GM21447 (cell line): ENCODE data around the gene IGSF3.
"Not testable (repeated sequence)": the region's sequence is repeated elsewhere in the genome, so short reads cannot be mapped to it uniquely, and the experiment has no call there.

ENCODE experiments used
- ATAC-seq: cut with Tn5 transposase; IDR thresholded peaks from one replicate; pipeline ENCODE4 v1.9.1; 2021; ENCODE audit not compliant: unreplicated experiment

The IGSF3 gene

DNA sequence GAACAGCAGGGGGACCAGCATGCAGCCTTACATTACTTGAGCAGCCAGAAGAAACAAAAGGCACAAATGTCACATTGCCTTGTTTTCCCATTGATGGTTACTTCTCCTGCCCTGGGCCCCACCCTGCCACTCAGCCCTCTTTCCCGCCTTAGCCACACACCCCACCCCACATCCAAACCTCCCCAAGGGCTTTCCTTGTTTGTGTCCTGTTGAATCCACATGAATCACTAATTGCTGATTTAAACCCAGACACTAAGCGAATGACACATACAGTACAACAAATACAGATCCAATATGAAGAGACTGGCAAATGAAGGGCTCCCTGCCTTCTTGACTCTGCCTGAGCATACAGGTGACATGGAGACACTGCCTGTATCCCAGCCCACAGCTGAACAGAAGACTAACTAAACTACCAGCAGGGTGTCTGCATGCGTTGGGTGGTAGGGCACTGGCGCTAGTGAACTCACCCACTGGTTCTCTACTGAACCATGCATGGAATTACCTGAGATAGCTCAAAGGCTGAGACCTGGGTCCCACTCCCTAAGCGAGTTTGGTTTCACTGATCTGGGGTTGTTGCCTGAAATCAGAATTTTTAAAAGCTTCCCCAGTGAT is 3.1 kb downstream of the IGSF3 start:
- no peak for ATAC-seq

DNA sequence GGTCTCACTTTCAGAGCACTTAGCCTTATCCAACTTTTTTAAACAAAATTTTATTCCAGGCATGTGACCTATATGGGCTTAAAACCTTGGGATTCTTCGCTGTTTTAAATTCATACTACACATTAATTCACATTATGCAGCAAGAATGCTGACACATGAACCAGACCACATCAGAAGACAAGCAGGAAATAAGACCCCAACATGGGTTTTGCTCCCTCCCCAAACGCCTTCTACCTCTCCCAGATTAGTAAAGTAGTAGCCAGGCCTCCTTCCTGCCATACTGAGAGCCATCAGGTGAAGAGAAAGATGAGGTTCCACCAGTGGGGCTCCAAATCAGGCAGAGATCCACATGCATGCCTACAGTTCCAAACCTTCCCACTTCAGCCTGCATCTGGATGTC is 3.7 kb downstream of the IGSF3 start:
- no peak for ATAC-seq

DNA sequence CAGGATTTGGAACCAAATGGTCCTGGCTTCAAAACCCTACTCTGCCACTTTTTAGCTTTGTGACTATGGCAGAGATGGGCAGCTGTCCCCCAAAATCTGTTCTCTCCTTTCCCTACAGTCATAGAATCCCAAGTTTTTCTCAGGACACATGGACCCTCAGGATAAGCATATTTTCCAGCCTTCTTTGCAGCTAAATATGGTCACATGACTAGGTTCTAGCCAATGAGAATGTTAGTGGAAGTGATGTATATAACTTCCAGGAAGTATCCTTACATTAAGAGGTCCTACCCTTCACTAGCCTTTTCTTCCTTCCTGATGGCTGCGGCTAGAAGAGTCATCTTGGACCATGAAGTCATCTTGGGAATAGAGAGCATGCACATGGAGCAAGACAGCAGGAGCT is 5.9 kb downstream of the IGSF3 start:
- no peak for ATAC-seq

DNA sequence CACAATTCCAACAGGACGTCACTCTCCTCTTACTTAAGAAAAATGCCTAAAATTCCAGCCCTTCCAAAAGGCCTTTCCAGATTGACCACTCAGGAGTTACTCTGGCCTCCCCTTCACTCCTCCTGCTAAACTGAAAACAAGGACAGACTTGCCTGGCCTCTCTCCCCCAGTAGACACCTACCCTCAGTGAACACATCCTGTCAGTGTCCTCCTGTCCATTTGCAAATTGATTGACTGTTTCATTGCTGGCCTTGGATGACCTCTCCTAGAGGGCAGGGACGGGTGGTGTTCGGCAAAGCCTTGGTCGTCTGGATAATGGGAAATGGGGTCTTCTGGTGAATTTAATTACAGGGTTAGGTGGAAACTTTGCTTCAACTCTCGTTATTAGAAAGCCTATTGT is 8.9 kb downstream of the IGSF3 start:
- ATAC-seq: not testable (repeated sequence)

DNA sequence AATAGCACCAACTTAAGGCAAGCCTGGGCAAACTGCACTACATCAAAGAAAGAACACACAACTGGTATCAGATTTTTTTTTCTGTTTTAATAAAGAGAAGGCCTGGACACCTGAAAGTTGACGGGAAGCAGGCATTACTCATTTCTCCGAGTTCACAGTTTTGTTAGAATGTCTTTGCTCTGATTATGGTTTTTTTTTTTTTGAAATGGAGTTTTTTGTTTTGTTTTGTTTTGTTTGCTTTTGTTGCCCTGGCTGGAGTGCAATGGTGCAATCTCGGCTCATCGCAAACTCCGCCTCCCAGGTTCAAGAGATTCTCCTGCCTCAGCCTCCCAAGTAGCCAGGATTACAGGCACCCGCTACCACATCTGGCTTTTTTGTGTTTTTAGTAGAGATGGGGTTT is 9.7 kb downstream of the IGSF3 start:
- not testable (repeated sequence) for ATAC-seq

DNA sequence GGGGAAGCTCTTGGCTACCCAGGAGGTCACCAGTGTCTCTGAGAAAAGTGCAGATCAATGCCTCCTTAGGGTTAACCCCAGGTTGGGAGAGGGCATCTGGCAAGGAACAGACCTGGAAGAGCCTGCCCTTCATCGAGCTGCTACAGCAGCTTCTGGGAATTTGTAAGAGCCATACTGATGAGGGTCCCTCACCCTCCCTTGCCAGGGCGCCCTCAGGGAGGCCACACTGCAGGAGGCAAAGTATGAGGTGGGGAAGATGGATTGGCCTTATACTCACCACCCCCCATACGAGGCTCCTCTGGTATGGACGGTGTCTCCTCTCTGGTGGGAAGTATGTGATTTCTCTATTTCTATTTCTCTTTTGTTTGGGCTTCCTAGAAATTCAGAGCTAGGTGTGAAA is 13.2 kb downstream of the IGSF3 start:
- no peak for ATAC-seq

DNA sequence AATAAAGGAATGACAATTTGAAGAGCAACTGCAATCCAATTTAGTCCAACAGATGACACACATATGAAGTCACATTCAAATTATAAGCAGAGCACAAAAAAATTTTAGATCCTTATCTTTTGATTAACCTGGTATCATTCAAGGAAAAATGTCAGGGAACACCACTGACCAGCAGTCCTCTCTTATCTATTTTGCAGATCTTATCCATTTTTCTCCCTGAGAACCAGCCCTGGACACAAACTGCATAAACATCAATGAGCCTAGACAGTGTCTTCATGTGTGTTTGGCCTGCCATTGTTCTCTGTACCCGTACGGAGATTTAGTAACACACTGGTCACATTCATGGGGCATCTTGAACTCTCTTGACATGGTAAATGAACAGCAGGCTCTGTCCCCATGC is 14.9 kb downstream of the IGSF3 start:
- ATAC-seq: not testable (repeated sequence)

DNA sequence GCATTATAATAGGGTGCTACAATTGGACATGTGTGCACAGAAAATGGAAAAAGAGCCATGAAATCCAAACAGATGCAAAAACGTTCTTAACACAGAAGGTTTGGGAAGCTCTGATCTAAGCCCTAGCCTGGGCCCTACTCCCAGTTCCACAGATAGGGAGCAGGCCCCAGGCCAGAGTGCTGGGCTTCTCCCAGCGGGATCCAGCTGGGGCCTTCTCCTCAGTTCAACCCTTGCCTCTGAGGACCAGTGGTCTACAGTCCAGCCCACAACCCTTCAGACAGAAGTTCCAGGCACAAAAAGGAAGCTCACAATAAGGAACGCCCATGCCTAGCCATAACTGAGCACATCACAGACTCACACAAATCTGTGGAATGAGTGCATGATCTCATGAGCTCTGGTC is 16.8 kb downstream of the IGSF3 start:
- ATAC-seq: not testable (repeated sequence)

DNA sequence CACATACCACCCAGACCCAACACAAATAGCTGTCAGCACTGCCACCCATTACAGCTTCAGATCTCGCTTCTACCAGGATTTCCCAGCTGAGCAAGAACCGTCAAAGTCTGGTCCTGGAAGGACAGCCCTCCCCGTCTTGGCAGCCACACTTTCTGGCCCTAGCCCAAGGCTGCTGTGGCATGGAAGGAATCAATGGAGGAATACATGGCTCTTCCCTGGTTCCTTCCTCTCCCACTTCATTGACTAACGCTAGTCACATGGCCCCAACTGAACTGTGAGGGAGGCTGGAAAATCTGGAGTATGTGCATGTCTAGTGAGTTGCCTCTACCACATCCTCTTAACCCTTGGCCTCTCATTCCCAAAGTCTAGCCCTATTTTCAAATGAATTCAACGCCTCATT is 18.5 kb downstream of the IGSF3 start:
- not testable (repeated sequence) for ATAC-seq

DNA sequence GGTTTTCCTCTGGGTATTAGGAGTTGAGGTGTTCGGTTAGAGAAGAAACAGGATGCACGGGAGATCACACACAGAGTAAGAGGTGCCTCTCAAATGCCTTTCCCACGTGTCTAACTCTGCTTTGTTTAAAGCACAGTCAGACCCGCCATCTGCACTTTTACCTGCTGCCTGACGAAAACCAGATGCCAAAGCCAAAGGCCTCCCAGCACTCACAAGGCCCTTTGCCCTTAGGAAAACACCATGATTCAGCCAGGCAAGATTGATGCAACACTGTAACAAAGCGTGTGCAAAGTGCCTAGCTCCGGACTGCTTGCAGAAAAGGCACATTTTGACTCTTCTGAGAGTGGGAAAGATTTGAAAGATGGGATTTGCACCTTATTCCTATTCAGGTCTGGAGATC is 19.2 kb downstream of the IGSF3 start:
- not testable (repeated sequence) for ATAC-seq

DNA sequence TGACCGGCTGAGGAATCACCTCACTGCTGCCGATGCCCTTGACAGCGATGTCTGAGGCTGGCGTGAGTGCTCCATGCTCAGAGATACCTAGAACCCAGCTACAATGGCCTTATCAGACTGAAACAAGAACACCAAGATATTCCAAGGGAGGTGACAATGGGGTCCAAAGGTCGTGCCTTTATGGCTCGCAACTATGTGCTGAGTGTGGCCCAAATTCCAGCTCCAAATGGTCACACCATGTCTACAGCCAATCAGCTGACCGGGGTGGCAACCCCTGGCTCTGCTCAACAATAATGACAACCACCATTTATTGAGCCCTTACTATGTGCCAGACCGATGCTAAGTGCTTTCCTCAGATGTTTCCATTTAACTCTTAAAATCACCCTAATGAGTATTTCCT is 20.3 kb downstream of the IGSF3 start:
- not testable (repeated sequence) for ATAC-seq

DNA sequence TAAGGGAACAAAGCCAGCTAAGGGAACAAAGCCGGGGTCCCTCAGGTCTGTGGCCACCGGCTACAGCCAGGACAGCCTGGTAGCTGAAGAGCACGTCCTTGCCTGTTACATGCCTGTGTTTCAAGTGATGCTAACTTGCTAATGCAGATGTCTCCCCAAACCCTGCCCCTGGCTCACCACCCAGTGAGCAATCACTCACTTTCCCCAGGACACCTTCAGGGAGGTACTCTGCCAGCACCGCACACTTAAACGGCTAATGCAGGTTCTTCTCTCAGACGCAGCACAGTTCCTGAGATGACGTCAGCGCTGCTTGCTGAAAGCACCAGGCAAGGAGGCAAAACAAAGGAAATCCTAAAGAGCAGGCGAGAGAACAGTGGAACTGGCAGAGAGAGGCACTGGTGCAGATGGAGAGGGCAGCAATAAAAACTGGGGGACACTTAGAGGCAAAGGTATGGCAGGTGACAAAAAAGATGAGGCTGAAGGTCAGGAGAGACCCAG is 20.8 kb downstream of the IGSF3 start:
- ATAC-seq: not testable (repeated sequence)

DNA sequence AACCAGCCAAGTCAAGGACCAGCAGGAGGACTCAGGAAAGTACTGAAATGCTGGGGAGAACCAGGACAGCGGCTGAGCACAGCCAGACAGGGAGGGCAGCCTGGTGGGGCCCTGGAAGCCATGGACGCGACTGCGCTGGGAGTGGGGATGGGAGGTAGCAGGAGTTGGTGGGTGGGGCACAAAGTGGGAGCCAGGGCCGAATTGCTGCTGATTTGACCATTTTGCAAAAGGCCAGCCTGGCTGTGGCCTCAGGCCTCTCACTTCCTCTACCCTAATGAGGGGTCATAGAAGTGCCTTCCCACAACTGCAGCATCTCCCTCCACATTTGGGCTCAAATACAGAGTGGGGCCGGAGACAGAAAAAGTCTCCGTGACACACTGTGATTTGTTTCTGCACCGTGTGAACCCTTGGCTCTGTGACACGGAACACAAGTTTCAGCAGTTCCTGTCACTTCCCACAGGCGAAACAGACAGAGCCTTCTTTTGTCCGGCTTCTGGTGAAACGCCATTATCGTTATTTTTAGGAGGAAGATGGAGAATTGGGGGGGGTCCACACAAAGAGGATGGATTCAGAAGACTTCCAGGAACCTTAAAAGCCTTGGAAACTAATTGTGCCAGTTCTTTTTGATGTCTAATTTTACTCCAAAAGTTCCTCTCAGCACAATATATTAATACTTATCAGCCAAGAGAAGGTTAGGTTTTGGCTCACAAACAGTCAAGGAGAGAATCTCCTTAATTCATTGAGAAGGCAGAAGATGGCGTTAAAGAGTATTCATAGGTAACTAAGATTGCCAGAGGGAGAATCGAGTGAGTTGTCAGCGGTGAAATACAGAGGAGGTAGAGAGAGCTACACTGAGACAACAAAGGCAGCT is 21.5 kb downstream of the IGSF3 start:
- ATAC-seq: not testable (repeated sequence)

DNA sequence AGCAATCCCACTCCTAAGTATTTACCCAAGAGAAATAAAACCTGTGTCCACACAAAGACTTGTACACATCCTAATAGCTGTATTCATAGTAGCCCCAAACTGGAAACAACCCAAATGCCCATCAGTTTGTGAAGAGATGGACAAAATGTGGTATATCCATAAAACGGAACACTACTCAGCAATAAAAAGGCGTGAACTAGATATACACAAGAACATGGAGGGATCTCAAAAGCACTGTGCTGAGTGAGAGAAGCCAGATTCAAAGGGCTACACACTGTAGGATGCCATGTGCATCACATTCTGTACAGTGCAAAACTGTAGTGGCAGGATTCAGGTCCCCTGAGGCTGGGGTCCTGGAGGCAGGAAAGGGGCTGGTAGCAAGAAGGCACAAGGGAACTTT is 22.5 kb downstream of the IGSF3 start:
- ATAC-seq: not testable (repeated sequence)

DNA sequence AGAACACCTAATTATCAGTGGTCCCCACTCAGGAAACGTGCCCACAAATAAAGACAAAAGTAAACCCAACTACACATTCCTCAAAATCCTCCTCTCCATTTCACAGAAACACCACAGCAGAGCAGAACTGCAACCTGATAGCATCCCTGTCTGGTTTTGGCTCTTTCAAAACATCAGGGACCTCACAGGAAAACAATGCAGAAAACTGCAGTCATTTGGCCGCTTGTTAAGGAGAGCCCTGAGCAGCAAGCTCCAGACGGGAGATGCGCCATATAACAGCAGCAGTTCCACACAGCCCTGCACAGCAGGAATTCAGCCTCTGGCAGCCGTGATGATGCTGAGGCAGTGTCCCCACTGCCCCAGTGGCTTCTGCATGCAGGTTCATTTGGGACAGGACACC is 23.4 kb downstream of the IGSF3 start:
- ATAC-seq: not testable (repeated sequence)

DNA sequence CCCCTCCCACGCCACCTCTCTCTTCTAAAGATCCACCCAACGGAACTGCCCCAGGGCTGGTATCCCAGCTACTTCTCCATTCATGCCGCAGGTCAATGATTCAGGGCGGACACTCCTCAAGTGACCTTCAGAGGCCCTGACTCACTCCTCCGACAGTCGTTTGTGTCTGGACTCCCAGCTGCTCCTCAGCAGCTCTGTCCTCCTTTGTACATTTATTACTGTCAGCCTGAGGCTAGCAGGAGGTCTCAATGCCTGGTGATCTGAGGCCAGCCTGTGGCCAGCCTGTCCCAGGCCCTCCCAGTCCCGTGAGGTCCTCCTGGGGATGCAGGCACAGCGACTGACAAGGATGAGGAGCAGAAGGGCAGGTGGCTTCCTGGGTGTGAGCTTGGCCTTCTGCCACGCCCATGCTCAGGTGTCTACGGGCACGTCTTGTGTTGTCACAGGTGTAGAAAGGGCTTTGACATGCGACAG is 24.2 kb downstream of the IGSF3 start:
- ATAC-seq: not testable (repeated sequence)

DNA sequence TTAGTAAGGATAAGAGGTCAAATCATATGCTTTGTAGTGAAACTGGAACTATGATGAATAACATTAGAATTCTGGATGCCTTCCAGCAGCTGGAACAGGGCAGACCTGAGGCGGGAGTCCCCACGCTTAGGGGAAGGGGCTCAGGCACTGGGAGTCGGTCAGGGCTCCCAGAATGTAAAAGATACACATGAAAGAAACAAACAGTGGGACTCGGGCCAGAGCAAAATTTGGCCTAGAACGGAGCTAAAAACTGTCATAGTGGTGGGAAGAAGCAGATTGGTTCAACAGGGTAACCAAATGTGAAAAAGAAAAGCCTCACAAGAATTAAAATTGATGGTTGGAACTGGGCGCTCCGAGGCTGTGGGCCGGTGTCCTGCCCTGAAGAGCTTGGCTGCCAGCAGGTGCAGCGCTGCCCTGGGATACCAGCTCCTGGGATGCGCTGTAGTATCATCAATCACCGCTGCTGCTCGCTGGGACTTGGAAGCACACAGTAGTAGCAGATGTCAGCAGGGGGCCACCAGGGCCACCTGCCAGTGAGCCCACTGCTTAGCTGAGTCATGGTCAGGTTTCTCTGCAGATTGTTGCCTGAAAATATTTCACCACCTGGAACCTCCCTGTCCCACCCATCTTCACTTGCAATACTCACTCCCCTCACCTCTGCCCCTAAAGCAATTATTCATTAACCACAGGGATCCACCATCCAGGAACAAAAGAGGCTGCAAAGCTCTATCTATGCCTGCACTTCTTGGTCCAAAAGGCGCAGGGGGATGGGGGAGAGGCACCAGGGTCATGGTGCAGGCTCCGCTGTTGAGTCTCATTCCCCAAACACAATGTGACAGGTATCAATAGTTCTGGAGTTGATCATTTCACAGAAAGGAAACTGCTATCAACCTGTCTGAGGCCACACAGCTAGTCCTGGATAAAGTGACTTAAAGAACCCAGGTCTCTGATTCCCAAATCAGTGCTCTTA is 24.9 kb downstream of the IGSF3 start:
- ATAC-seq: not testable (repeated sequence)

DNA sequence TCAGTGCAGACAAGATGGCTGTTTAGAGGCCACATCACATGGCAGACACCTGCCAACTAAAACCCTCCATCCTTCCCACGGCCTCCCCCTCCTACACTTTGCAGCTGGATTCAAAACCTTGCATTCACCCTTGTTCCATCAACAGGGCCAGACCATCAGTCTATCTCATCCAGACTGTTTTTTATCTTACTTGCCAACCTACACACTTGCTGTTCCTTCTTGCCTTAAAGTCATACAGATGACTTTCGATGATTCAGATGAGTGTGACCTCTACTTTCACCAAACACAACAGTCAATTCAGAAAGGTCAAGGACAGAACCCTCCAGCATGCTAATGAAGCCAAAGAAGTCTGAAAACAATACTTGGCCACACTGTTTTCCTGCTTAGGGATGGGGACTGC is 29.9 kb downstream of the IGSF3 start:
- not testable (repeated sequence) for ATAC-seq

DNA sequence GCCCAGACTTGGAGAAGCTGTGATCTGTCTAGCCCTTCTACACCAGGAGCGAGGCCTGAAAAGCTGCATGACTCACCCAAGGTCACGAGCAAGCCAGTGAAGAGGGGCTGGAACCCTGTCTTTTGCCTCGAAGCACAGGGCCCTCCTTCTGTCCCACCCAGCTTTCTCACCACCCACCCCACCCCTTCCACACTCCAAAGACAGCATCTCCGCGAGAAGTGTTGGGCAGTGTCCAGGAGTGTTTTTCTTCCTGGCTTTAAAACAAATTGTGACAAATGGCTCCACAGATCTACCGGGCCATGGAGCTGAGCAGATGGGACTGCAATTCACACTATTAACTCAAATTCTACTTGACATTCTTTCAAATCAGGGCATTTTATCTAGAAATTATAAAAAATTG is 30.9 kb downstream of the IGSF3 start:
- ATAC-seq: not testable (repeated sequence)

DNA sequence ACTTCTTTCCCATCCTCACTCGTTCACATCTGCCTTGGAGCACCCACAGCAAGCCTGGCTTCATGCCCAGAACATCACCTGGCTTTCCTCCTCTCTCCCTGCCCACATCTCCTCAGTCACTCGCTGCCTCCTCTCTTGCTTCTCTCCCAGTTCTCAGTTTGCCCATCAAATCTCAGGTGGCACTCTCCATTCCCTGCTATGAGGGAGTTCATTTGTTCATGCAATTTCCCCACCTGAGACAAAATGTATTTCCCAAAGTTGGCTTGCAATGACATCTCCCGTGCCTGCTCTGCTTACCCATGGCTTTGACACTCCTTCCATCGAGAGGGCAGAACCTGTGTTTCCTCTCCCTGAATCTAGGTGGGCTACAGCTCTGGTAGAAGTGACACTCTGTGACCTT is 33.1 kb downstream of the IGSF3 start:
- ATAC-seq: not testable (repeated sequence)
